Cardiac muscle cell (in vitro differentiated cells and primary cell): ENCODE results near the gene CFAP20DC. TPM values are rescaled to one million over a fixed set of nuclear protein-coding genes. Genes with fewer than 3 reads are reported as not detected.

Experiments used
- DNase-seq, 2 donors: peaks; one replicate each; pipeline versions ENCODE4 v3.0.0 to v3.0.0-alpha.2; 2010 to 2017; ENCODE audit warnings: low read depth in 1 of 2, low spot score in 1 of 2
- H3K27ac ChIP-seq: fragments of 200-600 bp; sonication (generic); 2 replicates; pipeline ENCODE4 v1.5.1; 2016
- H3K27me3 ChIP-seq: fragments of 200-600 bp; sonication (generic); 2 replicates; pipeline ENCODE4 v1.6.0; 2016; ENCODE audit warnings: control low read depth
- H3K36me3 ChIP-seq: fragments of 200-600 bp; sonication (generic); 2 replicates; pipeline ENCODE4 v1.5.1; 2016; ENCODE audit warnings: control low read depth
- H3K4me1 ChIP-seq: fragments of 200-600 bp; sonication (generic); 2 replicates; pipeline ENCODE4 v1.8.1; 2017; ENCODE audit warnings: low read depth, mild to moderate bottlenecking, mixed run types
- H3K4me3 ChIP-seq: fragments of 200-600 bp; sonication (generic); 2 replicates; pipeline ENCODE4 v1.5.1; 2016; ENCODE audit warnings: mild to moderate bottlenecking
- H3K9me3 ChIP-seq: fragments of 200-600 bp; sonication (generic); 2 replicates; pipeline ENCODE4 v1.5.1; 2017; ENCODE audit warnings: low read depth, mild to moderate bottlenecking, control low read depth
- CTCF ChIP-seq: IDR thresholded peaks from 2 replicates; pipeline ENCODE4 v1.5.1; 2012; ENCODE audit warnings: low read depth, mild to moderate bottlenecking, low read length
- polyA plus RNA-seq: library from polyadenylated mRNA; unstranded; fragments of >200 nt; fragmentation: Nextera tagmentation; extraction: Ambion mirVana; gene quantifications from 2 replicates; pipeline ENCODE4 v1.2.1, GENCODE V29; 2016
- total RNA-seq: library from RNA; depleted of rRNA; stranded (reverse); fragments of >200 nt; gene quantifications from 2 replicates; pipeline ENCODE4 v1.2.3, GENCODE V29; 2016

Gene CFAP20DC
- total and polyA plus RNA-seq, 2 experiments from 2014 or later = 0.53 to 1.3 TPM

- Histone ChIP-seq H3K4me3 (no peak overlapping the region), H3K9me3 (no peaks in the 10 kb centered on the region), H3K27ac (no peak overlapping the region), H3K36me3 (no peaks in the 10 kb centered on the region), H3K27me3 (peaks cover 4% of the 10 kb centered on the region), H3K4me1 (no peaks in the 10 kb centered on the region)
- no peak for DNase-seq
- no peak for TF ChIP-seq CTCF
Observed at GRCh38 chr3:58874248-58874741, 175.5 kb downstream of the CFAP20DC start.

GRCh38 chr3:58868097-58868779 lies 181.6 kb downstream of the CFAP20DC start:
- H3K27ac ChIP-seq = no peak overlapping the region
- DNase-seq = no peak
- H3K9me3 ChIP-seq = no peaks in the 10 kb centered on the region
- peaks cover 4% of the 10 kb centered on the region for H3K27me3 ChIP-seq
- TF ChIP-seq CTCF = no peak
- peaks cover 3% of the 10 kb centered on the region for H3K4me1 ChIP-seq
- H3K4me3 ChIP-seq = no peak overlapping the region
- H3K36me3 ChIP-seq = no peaks in the 10 kb centered on the region

- no peak for TF ChIP-seq CTCF
- no peaks in the 10 kb centered on the region for H3K9me3 ChIP-seq
- H3K36me3 ChIP-seq = no peaks in the 10 kb centered on the region
- peaks cover 3% of the 10 kb centered on the region for H3K27me3 ChIP-seq
- no peak overlapping the region for H3K27ac ChIP-seq
- DNase-seq = no peak
- peaks cover 5% of the 10 kb centered on the region for H3K4me1 ChIP-seq
- no peak overlapping the region for H3K4me3 ChIP-seq
Observed at GRCh38 chr3:58867621-58868020, 182.2 kb downstream of the CFAP20DC start.

GRCh38 chr3:58866079-58866478 lies 183.7 kb downstream of the CFAP20DC start:
- Histone ChIP-seq H3K36me3 (no peaks in the 10 kb centered on the region), H3K4me1 (peaks cover 5% of the 10 kb centered on the region), H3K9me3 (no peaks in the 10 kb centered on the region), H3K27me3 (peaks cover 3% of the 10 kb centered on the region), H3K4me3 (no peak overlapping the region), H3K27ac (no peak overlapping the region)
- no peak for TF ChIP-seq CTCF
- DNase-seq = no peak

- Histone ChIP-seq H3K9me3 (no peaks in the 10 kb centered on the region), H3K36me3 (no peaks in the 10 kb centered on the region), H3K27ac (no peak overlapping the region), H3K4me1 (peaks cover 5% of the 10 kb centered on the region), H3K27me3 (peaks cover 3% of the 10 kb centered on the region), H3K4me3 (no peak overlapping the region)
- no peak for TF ChIP-seq CTCF
- DNase-seq = no peak
Observed at GRCh38 chr3:58864480-58864879, 185.3 kb downstream of the CFAP20DC start.
